Measurements from ENCODE around the gene ARHGDIA.

The ARHGDIA gene

GRCh38 chr17:81903415-81903831 is 32.3 kb upstream of the ARHGDIA start:
- DNase-seq (ENCODE audit: low read depth) = no peak
- H3K4me3 ChIP-seq (ENCODE audit: low read depth, low read length) = no peak overlapping the region
- TF ChIP-seq, protein P1, sequence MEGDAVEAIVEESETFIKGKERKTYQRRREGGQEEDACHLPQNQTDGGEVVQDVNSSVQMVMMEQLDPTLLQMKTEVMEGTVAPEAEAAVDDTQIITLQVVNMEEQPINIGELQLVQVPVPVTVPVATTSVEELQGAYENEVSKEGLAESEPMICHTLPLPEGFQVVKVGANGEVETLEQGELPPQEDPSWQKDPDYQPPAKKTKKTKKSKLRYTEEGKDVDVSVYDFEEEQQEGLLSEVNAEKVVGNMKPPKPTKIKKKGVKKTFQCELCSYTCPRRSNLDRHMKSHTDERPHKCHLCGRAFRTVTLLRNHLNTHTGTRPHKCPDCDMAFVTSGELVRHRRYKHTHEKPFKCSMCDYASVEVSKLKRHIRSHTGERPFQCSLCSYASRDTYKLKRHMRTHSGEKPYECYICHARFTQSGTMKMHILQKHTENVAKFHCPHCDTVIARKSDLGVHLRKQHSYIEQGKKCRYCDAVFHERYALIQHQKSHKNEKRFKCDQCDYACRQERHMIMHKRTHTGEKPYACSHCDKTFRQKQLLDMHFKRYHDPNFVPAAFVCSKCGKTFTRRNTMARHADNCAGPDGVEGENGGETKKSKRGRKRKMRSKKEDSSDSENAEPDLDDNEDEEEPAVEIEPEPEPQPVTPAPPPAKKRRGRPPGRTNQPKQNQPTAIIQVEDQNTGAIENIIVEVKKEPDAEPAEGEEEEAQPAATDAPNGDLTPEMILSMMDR (IDR thresholded peaks at IDR 0.05; ENCODE audit: low read depth, low read length) = no peak

DNA sequence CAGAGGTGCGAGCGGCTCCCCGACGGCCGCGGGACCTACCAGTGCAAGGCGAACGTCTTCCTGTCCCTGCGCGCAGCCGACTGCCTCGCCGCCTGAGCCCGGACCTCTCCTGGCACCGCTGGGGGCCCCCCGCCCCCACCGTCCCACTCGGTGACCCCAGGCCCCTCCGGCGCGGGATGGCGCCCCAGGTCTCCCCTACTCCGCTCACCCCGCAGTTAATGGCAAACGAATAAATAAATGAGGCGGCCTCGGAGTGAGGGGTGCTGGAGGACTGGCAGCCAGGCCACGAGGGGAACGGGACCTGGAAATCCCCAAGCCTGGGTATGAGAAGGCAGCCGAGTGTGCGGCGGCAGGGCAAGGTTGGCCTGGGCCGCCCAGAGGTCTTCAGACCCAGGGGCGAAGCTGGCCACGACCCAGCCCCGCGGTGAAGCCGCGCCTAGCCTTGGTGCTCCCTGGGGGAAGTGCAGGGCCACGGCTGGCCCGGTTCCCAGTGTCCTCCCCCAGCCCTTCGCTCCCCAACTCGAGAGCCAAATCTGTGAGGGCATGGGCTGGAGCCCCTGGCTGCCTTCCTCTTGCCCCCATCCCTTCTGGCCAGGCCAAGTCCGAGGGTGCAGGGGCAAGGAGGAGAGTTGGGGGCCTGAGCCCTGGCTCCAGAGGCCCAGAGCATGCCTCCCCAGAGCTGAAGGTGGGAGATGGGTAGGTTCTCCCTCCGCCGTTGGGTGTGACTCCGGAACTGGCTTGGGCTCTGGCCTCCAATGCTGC is 31.7 kb upstream of the ARHGDIA start:
- no peak overlapping the region for H3K4me3 ChIP-seq (ENCODE audit: low read depth, low read length)
- TF ChIP-seq POLR2A (IDR thresholded peaks at IDR 0.05; ENCODE audit: extremely low read depth, insufficient read length) (no peak), MAX (IDR thresholded peaks at IDR 0.05; ENCODE audit: low read depth, low read length) (no peak)
- TF ChIP-seq, protein P1 (IDR thresholded peaks at IDR 0.05; ENCODE audit: low read depth, low read length) = no peak
- no peak for DNase-seq (ENCODE audit: low read depth)

DNA sequence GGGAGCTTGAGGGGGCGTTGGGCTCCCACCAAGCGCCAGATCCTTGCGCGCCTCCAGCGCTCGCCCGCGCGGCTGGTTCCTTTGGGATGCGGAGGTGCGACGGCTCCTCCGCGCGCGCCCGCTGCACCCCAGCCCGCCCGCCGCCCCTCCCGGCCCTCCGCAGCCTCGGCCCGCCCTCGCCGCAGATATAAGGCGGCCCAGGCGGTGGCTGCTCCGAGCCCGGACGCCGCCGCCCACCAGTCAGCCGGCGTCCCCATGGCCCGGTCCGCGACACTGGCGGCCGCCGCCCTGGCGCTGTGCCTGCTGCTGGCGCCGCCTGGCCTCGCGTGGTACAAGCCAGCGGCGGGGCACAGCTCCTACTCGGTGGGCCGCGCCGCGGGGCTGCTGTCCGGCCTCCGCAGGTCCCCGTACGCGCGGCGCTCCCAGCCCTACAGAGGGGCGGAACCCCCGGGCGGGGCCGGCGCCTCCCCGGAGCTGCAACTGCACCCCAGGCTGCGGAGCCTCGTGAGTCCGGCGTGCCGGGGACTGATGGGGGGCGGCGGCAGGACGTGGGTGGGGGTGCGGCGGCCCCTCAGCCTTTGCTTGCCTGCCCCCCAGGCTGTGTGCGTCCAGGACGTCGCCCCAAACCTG is 31.0 kb upstream of the ARHGDIA start, which contains the start of gene NPB:
TSS of gene NPB (plus strand) at position 216 of the 630 bp plus-strand sequence. CDS start at position 256, 40 bp downstream.
- TF ChIP-seq MYC (IDR thresholded peaks at IDR 0.05; ENCODE audit: low read depth, low read length) (no peak), MAX (IDR thresholded peaks at IDR 0.05; ENCODE audit: low read depth, low read length) (no peak)
- TF ChIP-seq, protein P1 (IDR thresholded peaks at IDR 0.05; ENCODE audit: low read depth, low read length) = no peak
- H3K4me3 ChIP-seq (ENCODE audit: low read depth, low read length) = no peak within 1 kb of the TSS
- no peak for DNase-seq (ENCODE audit: low read depth)

- DNase-seq (ENCODE audit: low read depth) = no peak
- H3K4me3 ChIP-seq (ENCODE audit: low read depth, low read length) = no peak overlapping the region
- no peak for TF ChIP-seq MYC (IDR thresholded peaks at IDR 0.05; ENCODE audit: low read depth, low read length)
These were observed 30.3 kb upstream of the ARHGDIA start for GRCh38 chr17:81901167-81902022.

DNA sequence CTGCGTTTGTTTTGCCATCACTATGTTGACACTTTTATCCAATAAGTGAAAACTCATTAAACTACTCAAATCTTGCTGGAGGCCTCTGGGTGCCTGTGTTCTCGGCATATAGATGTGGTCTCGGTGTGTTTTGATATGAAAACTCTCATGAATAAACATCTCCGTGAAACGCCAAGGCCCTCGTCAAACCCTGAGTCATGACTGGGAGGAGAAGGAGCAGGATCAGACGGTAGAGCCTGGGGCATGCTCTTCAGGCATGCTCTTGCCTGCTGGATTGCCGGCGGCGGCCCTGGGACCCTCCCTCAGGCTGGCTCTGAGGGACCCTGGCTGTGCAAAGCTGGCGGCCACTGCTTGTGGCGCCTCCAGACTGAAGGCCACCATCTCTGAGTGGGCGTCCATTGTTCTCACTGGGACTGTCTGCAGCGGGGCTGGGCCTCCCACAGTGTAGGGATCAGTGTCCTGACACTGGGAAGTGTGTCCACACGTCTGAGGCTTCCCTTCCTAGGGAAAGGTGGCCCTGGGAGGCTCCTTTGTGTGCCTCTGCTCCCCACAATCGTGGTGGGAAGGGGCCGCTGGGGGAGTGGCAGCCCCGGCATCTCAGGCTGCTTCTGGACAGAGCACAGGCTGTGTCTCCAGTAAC is 29.2 kb upstream of the ARHGDIA start:
- DNase-seq (ENCODE audit: low read depth) = no peak
- TF ChIP-seq, protein P1 (IDR thresholded peaks at IDR 0.05; ENCODE audit: low read depth, low read length) = no peak
- TF ChIP-seq MYC (IDR thresholded peaks at IDR 0.05; ENCODE audit: low read depth, low read length) (no peak), MAX (IDR thresholded peaks at IDR 0.05; ENCODE audit: low read depth, low read length) (no peak), POLR2A (IDR thresholded peaks at IDR 0.05; ENCODE audit: extremely low read depth, insufficient read length) (no peak)
- no peak overlapping the region for H3K4me3 ChIP-seq (ENCODE audit: low read depth, low read length)

All from NB4 (cell line).